ENCODE results near the gene SPOPL.

- no peak for TF ChIP-seq CTCF (IDR thresholded peaks at IDR 0.05)
- TF ChIP-seq POLR2A (IDR thresholded peaks at IDR 0.05; ENCODE audit: low read depth), result no peak
- TF ChIP-seq EP300 (IDR thresholded peaks at IDR 0.05), result no peak
- no peak for TF ChIP-seq POLR2AphosphoS5 (IDR thresholded peaks at IDR 0.05)
Measured at GRCh38 chr2:138572318-138572717, 70.7 kb downstream of the SPOPL start.
